HG03280 (cell line): ENCODE data around the gene NBAS.
"Not testable (repeated sequence)": the region's sequence is repeated elsewhere in the genome, so short reads cannot be mapped to it uniquely, and the experiment has no call there.

Source experiments
- ATAC-seq: cut with Tn5 transposase; IDR thresholded peaks from one replicate; pipeline ENCODE4 v1.9.1; 2021; ENCODE audit warnings: mild to moderate bottlenecking, moderate library complexity; ENCODE audit not compliant: unreplicated experiment

Gene NBAS

GRCh38 chr2:15485949-15486348, 75.2 kb downstream of the NBAS start:
- ATAC-seq = no peak

DNA sequence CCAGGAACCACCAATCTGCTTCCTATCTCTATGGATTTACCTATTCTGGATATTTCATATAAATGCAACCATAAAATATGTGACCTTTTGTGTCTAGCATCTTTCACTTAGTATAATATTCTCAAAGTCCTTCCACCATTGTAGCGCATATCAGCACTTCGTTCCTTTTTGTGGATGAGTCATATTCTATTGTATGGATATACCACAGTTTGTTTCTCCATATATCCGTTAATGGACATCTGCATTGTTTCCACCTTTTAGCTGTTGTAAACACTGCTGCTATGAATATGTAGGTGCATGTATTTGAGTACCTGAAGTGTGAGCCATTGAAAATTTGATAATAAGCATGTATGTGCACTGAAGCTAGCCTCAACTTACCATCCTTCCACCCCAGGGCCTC, 80.1 kb downstream of the NBAS start:
- ATAC-seq = no peak

- ATAC-seq = no peak
These were observed 80.6 kb downstream of the NBAS start for GRCh38 chr2:15480552-15480951.

DNA sequence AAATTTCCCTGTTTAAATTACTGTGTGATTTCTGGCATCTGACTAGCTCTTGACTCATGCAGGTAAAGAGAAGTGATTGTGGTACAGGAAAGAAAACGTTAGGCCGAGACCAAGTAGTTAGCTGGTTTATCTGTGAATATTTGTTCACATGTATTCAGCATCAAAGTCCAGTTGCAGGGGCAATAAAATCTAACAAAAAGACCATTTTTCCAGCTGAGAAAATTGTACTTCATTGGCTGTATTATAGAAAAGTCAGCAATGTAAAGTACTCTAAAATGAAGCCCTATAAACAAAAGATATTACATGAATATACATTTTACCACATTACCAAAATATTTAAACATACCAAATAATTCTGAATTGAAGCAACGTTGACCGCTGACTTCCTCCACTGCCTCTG, 88.3 kb downstream of the NBAS start:
- no peak for ATAC-seq

GRCh38 chr2:15472133-15472532, 89.0 kb downstream of the NBAS start:
- no peak for ATAC-seq

- no peak for ATAC-seq
These were observed 89.5 kb downstream of the NBAS start for GRCh38 chr2:15471606-15472005.

- ATAC-seq = no peak
These were observed 101.0 kb downstream of the NBAS start for GRCh38 chr2:15460112-15460620.

- ATAC-seq = no peak
These were observed 102.9 kb downstream of the NBAS start for GRCh38 chr2:15458277-15458676.

DNA sequence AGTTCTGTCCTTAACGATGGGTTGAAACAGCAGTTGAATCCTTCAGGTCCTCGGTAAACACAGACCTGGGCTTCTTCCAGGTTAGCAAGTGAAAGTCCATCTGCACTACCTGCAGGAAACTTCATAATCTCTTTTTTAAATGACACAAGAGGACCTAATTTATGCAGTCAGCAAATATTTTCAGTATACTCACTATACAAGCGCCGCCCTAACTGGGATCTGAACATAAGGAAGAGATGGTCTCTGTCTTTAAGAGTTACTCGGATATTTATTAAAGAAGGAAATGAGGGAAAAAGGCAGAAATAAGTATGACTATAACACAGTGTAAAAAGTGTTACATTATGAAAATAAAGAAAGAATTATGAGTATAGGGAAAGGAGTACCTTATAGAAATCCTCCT, 103.3 kb downstream of the NBAS start:
- ATAC-seq = no peak

- no peak for ATAC-seq
These were observed 104.8 kb downstream of the NBAS start for GRCh38 chr2:15456352-15456751.

- ATAC-seq = no peak
These were observed 110.3 kb downstream of the NBAS start for GRCh38 chr2:15450808-15451207.

DNA sequence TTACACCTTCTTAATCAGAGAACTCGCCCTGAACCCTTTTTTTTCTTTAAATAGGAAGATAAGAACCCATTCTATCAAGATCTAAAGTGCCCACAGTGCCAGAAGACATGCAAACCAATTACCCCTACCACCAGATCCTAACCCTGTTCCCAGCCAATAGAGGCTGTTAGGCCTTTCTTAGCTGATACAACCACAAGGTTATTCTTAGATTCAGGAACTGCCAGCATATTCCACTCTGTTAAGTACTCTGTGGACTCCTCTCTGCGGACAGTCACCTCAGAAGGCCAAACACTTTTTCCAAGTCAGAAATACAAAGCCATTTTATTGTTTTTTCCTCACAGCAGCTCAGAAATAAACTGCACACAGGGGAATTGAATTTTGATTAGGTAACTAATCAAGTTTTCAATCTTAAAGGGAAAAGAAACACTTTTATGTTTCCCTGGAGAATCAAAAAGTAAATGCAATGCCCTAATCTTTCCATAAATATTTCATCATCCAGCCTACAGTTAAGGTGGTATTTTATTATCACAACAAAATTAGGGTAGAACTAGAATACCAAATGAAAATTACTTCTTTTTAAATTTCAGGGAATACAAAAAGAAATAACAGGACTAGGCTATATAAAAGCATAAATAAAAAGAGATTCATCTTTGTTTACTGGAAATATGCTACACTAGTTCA, 111.4 kb downstream of the NBAS start:
- ATAC-seq = no peak

DNA sequence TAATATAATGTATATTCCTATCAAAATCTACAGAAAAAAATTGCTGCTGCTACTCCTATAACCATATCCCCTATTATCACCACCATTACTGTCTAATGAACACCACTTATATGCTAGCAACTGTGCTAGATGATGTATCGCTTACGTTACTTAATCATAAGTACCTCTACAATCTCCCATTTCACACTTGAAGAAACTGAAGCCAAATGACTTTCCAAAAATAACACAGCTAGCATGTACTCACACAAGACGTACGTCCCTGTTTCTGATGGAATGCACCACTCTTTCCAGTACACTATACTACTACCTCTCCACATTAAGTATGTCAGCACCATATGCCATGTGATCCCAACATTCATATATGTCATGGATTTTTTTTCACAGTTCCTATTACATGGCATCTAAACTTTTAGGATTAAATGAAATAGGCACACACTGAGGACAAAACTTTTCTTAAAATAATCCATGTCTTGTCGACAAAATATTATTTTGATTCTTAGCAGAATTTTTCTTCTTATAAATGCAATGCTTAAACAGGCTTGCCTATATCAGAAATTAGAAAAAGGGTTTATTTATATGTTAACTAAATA, 112.8 kb downstream of the NBAS start:
- ATAC-seq = no peak

DNA sequence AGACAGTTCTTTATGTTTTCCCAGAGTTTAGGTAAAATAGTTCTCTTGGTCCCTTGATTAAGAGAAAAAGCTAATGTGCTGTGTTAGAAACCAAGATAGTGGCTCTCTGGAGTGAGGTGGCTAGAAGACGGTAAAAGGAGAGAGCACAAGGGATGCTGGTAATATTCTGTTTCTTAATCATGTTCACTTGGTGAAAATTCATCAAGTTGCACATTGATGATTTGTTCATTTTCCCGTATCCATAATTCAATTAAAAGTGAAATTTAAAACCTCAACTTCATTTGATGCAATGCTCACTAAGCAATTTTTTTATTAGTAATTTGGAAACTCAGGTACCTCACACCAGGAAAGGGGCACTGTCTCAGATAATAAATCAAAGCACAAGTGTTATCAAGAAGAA, 113.8 kb downstream of the NBAS start:
- ATAC-seq = no peak

DNA sequence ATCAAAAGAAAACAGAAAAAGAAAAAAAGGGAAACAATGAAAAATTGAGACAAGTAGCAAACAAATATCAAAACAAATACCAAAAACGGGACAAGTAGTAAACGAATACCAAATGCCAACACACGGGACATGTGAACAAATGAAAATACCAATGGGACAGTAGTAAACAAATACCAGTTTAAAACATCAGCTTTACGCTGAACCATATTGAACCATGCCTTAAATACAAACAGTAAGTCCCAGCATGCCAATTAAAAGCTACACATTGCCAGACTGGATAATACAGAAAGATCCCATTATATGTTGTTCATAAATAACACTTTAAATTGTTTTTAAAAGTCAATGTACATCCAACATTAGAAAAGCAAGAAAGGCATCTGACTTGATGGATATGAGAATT, 114.2 kb downstream of the NBAS start:
- no peak for ATAC-seq

GRCh38 chr2:15445891-15446562, 115.1 kb downstream of the NBAS start:
- ATAC-seq = no peak

- not testable (repeated sequence) for ATAC-seq
These were observed 121.2 kb downstream of the NBAS start for GRCh38 chr2:15439768-15440524.

DNA sequence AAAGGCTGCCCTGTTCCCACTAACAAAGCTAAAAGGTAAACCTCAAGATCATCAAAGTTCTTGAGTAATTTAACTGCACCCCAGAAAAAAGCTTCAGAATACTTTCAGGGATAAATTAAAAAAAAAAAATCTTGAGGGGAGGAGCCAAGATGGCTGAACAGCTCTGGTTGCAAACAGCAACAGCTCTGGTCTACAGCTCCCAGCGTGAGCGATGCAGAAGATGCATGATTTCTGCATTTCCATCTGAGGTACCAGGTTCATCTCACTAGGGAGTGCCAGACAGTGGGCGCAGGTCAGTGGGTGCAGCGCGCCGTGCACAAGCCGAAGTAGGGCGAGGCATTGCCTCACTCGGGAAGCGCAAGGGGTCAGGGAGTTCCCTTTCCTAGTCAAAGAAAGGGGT, 121.8 kb downstream of the NBAS start:
- ATAC-seq = not testable (repeated sequence)

DNA sequence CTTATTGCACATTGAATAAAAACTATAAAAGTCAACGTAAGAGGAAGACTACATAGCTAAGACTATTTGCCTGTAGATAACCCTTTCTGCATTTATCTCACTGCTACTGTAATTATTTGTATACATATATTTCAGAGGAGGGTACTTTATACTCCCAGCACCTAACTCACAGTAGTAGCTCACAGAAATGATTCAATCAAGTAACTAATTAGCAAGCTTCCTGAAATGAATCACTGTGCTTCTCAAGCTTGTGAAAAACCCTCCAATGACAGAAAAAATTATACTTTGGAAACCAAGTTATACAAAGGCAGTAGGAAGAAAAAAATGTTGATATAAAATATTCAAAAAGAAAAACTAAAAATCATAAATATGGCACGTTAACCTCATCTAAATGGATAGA, 124.9 kb downstream of the NBAS start:
- no peak for ATAC-seq

DNA sequence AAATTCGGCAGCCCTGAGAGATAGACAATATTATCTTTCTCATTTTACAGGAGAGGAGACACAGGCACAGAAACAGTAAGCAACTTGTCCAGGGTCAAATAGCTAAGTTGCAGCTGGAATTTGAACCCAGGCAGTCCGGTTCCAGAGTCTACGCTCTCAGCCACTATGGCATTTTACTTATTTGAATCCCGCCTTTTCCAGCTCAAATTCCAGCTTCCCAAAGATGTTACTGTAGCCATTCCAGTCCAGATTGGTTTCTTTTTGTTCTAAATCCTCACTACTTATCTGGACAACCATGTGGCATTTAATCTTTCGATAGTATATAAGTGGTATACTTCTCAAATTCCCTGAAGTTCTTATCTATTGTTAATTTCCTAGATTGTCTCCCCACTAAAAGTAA, 125.7 kb downstream of the NBAS start:
- ATAC-seq = no peak

DNA sequence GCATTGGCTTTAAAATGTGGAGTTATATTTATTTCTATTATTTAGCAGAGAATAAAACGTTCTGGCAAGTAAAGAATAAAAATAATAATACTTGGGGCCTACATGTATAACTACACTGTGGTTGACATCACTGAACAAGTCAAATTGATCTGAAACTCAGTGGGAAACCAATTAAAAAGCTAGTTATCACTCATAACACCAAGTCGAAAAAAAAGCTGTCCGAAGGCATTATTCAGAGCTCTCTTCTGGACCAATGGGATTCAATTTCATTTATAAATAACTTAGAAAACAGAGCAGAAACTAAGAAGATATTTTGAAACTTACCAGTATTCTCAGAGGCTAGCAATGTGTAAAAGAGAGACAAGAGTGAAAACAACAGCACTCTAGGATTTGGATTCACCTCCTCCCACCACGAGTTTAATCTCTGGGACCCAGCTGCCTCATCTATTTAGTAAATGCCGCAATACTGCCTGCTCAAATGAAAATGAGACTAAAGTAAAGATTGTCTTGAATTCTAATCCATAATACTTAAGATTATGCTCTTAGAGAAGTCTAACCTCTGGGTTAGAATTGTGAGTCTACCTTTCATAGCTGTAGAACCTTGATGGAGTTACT, 128.4 kb downstream of the NBAS start:
- ATAC-seq = no peak
